Measurements from ENCODE around the gene FAR2.

Gene FAR2

GRCh38 chr12:29278673-29279420 lies 129.8 kb downstream of the FAR2 start:
- Histone ChIP-seq H3K56ac (ENCODE audit: low read length) (no peak overlapping the region), H3K79me2 (ENCODE audit: control insufficient read depth, insufficient read depth, low read length) (no peaks in the 10 kb centered on the region), H3K18ac (ENCODE audit: low read length) (no peak overlapping the region), H3K23ac (ENCODE audit: low read length) (no peak overlapping the region), H4K5ac (ENCODE audit: low read length) (no peak overlapping the region), H3K9ac (ENCODE audit: low read length) (no peak overlapping the region), H3K27ac (ENCODE audit: low read depth, low read length) (no peak overlapping the region), H4K8ac (ENCODE audit: low read depth, low read length) (no peak overlapping the region), H2BK120ac (ENCODE audit: low read depth, low read length) (no peak overlapping the region), H2AK5ac (ENCODE audit: low read length) (no peak overlapping the region), H3K36me3 (ENCODE audit: control insufficient read depth, insufficient read depth, low read length) (no peaks in the 10 kb centered on the region), H3K4me1 (ENCODE audit: control insufficient read depth, low read depth, low read length) (peaks cover 4% of the 10 kb centered on the region), H2BK15ac (replicated peaks; ENCODE audit: low read depth) (no peak overlapping the region), H3K4ac (ENCODE audit: low read depth, low read length) (no peak overlapping the region), H3K27me3 (ENCODE audit: insufficient read depth, low read length, poor library complexity) (no peaks in the 10 kb centered on the region), H3K4me3 (ENCODE audit: low read length) (no peak overlapping the region), H2BK5ac (ENCODE audit: low read length) (no peak overlapping the region), H3K4me2 (ENCODE audit: low read length) (no peak overlapping the region), H3K79me1 (ENCODE audit: low read length) (no peaks in the 10 kb centered on the region)
- DNase-seq: no peak
- no CpG with 5 or more reads among the region's 3 CpGs for WGBS (ENCODE audit: extremely low coverage, insufficient coverage, low lambda C conversion rate)

GRCh38 chr12:29281371-29282005 lies 132.4 kb downstream of the FAR2 start:
- Histone ChIP-seq H4K8ac (ENCODE audit: low read depth, low read length) (no peak overlapping the region), H3K18ac (ENCODE audit: low read length) (no peak overlapping the region), H3K27ac (ENCODE audit: low read depth, low read length) (no peak overlapping the region), H3K79me1 (ENCODE audit: low read length) (no peaks in the 10 kb centered on the region), H3K4me2 (ENCODE audit: low read length) (no peak overlapping the region), H3K4ac (ENCODE audit: low read depth, low read length) (no peak overlapping the region), H3K56ac (ENCODE audit: low read length) (no peak overlapping the region), H3K23ac (ENCODE audit: low read length) (no peak overlapping the region), H2AK5ac (ENCODE audit: low read length) (no peak overlapping the region), H3K4me1 (ENCODE audit: control insufficient read depth, low read depth, low read length) (no peaks in the 10 kb centered on the region), H3K79me2 (ENCODE audit: control insufficient read depth, insufficient read depth, low read length) (no peaks in the 10 kb centered on the region), H2BK5ac (ENCODE audit: low read length) (no peak overlapping the region), H2BK120ac (ENCODE audit: low read depth, low read length) (no peak overlapping the region), H4K5ac (ENCODE audit: low read length) (no peak overlapping the region), H3K9ac (ENCODE audit: low read length) (no peak overlapping the region), H3K36me3 (ENCODE audit: control insufficient read depth, insufficient read depth, low read length) (no peaks in the 10 kb centered on the region), H3K4me3 (ENCODE audit: low read length) (no peak overlapping the region), H2BK15ac (replicated peaks; ENCODE audit: low read depth) (no peak overlapping the region), H3K27me3 (ENCODE audit: insufficient read depth, low read length, poor library complexity) (no peaks in the 10 kb centered on the region)
- no peak for DNase-seq
- WGBS (ENCODE audit: extremely low coverage, insufficient coverage, low lambda C conversion rate): no CpG with 5 or more reads among the region's 5 CpGs

GRCh38 chr12:29282031-29282816 lies 133.1 kb downstream of the FAR2 start:
- no peaks in the 10 kb centered on the region for H3K79me2 ChIP-seq (ENCODE audit: control insufficient read depth, insufficient read depth, low read length)

GRCh38 chr12:29283969-29284700 lies 135.1 kb downstream of the FAR2 start:
- Histone ChIP-seq H3K79me2 (ENCODE audit: control insufficient read depth, insufficient read depth, low read length) (no peaks in the 10 kb centered on the region), H3K4me2 (ENCODE audit: low read length) (no peak overlapping the region), H3K36me3 (ENCODE audit: control insufficient read depth, insufficient read depth, low read length) (no peaks in the 10 kb centered on the region), H3K23ac (ENCODE audit: low read length) (no peak overlapping the region), H2BK120ac (ENCODE audit: low read depth, low read length) (no peak overlapping the region), H2BK5ac (ENCODE audit: low read length) (no peak overlapping the region), H3K4me1 (ENCODE audit: control insufficient read depth, low read depth, low read length) (peaks cover 2% of the 10 kb centered on the region), H2AK5ac (ENCODE audit: low read length) (no peak overlapping the region), H3K79me1 (ENCODE audit: low read length) (no peaks in the 10 kb centered on the region), H3K4ac (ENCODE audit: low read depth, low read length) (no peak overlapping the region), H3K27ac (ENCODE audit: low read depth, low read length) (no peak overlapping the region), H3K4me3 (ENCODE audit: low read length) (no peak overlapping the region), H3K27me3 (ENCODE audit: insufficient read depth, low read length, poor library complexity) (no peaks in the 10 kb centered on the region), H4K8ac (ENCODE audit: low read depth, low read length) (no peak overlapping the region), H3K56ac (ENCODE audit: low read length) (no peak overlapping the region), H3K9ac (ENCODE audit: low read length) (no peak overlapping the region), H3K18ac (ENCODE audit: low read length) (no peak overlapping the region), H2BK15ac (replicated peaks; ENCODE audit: low read depth) (no peak overlapping the region), H4K5ac (ENCODE audit: low read length) (no peak overlapping the region)
- no peak for DNase-seq
- no CpG with 5 or more reads among the region's 5 CpGs for WGBS (ENCODE audit: extremely low coverage, insufficient coverage, low lambda C conversion rate)

More at GRCh38 chr12:29282031-29282816, 133.1 kb downstream of the FAR2 start:
- no peak overlapping the region for H3K23ac ChIP-seq (ENCODE audit: low read length)
- no peak overlapping the region for H4K8ac ChIP-seq (ENCODE audit: low read depth, low read length)
- no peak overlapping the region for H3K4me3 ChIP-seq (ENCODE audit: low read length)
- no peak overlapping the region for H2BK120ac ChIP-seq (ENCODE audit: low read depth, low read length)
- H3K18ac ChIP-seq (ENCODE audit: low read length): no peak overlapping the region
- H3K27ac ChIP-seq (ENCODE audit: low read depth, low read length): no peak overlapping the region
- no peak overlapping the region for H2AK5ac ChIP-seq (ENCODE audit: low read length)
- H2BK5ac ChIP-seq (ENCODE audit: low read length): no peak overlapping the region
- no peak overlapping the region for H4K5ac ChIP-seq (ENCODE audit: low read length)
- no peaks in the 10 kb centered on the region for H3K36me3 ChIP-seq (ENCODE audit: control insufficient read depth, insufficient read depth, low read length)
- no peaks in the 10 kb centered on the region for H3K79me1 ChIP-seq (ENCODE audit: low read length)
- H3K4me2 ChIP-seq (ENCODE audit: low read length): no peak overlapping the region
- no peak overlapping the region for H3K4ac ChIP-seq (ENCODE audit: low read depth, low read length)
- H3K9ac ChIP-seq (ENCODE audit: low read length): no peak overlapping the region
- WGBS (ENCODE audit: extremely low coverage, insufficient coverage, low lambda C conversion rate): no CpG with 5 or more reads among the region's 2 CpGs
- DNase-seq: no peak
- H2BK15ac ChIP-seq (replicated peaks; ENCODE audit: low read depth): no peak overlapping the region
- no peak overlapping the region for H3K56ac ChIP-seq (ENCODE audit: low read length)
- H3K4me1 ChIP-seq (ENCODE audit: control insufficient read depth, low read depth, low read length): no peaks in the 10 kb centered on the region
- no peaks in the 10 kb centered on the region for H3K27me3 ChIP-seq (ENCODE audit: insufficient read depth, low read length, poor library complexity)

- Histone ChIP-seq H3K56ac (ENCODE audit: low read length) (no peak overlapping the region), H3K9ac (ENCODE audit: low read length) (no peak overlapping the region), H4K8ac (ENCODE audit: low read depth, low read length) (no peak overlapping the region), H4K5ac (ENCODE audit: low read length) (no peak overlapping the region), H3K4me3 (ENCODE audit: low read length) (no peak overlapping the region), H3K18ac (ENCODE audit: low read length) (no peak overlapping the region), H3K27me3 (ENCODE audit: insufficient read depth, low read length, poor library complexity) (no peaks in the 10 kb centered on the region), H3K79me2 (ENCODE audit: control insufficient read depth, insufficient read depth, low read length) (no peaks in the 10 kb centered on the region), H2BK120ac (ENCODE audit: low read depth, low read length) (no peak overlapping the region), H3K27ac (ENCODE audit: low read depth, low read length) (no peak overlapping the region), H2AK5ac (ENCODE audit: low read length) (no peak overlapping the region), H3K4me2 (ENCODE audit: low read length) (no peak overlapping the region), H3K23ac (ENCODE audit: low read length) (no peak overlapping the region), H2BK5ac (ENCODE audit: low read length) (no peak overlapping the region), H2BK15ac (replicated peaks; ENCODE audit: low read depth) (no peak overlapping the region), H3K79me1 (ENCODE audit: low read length) (no peaks in the 10 kb centered on the region), H3K36me3 (ENCODE audit: control insufficient read depth, insufficient read depth, low read length) (no peaks in the 10 kb centered on the region), H3K4ac (ENCODE audit: low read depth, low read length) (no peak overlapping the region), H3K4me1 (ENCODE audit: control insufficient read depth, low read depth, low read length) (peaks cover 2% of the 10 kb centered on the region)
- no CpG with 5 or more reads among the region's 3 CpGs for WGBS (ENCODE audit: extremely low coverage, insufficient coverage, low lambda C conversion rate)
- DNase-seq: no peak
Observed at GRCh38 chr12:29286081-29286790, 137.2 kb downstream of the FAR2 start.
